ENCODE results near the gene AGBL2.

DNA sequence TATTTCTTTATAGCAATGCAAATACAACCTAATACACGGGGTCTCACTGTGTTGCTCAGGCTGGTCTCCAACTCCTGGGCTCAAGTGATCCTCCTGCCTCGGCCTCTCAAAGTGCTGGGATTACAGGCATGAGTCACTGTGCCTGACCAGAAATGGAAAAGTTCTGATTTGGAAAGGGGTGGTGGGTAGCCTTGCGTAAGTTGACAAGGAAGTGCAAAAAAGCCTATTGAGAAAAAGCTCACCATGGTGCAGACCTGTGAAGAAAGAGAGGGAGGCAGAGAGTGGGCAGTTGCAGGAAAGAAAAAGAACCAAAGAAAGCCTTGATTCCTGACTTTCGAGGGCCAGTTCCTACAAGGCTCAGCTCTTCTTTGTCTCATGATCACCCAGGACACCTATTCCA, 27.1 kb downstream of the AGBL2 start:
- TF ChIP-seq GATA3 (IDR thresholded peaks at IDR 0.05; ENCODE audit: low read depth, low read length) = no peak
- no peak for TF ChIP-seq GATA2 (IDR thresholded peaks at IDR 0.05; ENCODE audit: low read depth, low read length)

Measured in SH-SY5Y (cell line).